ENCODE measurements around the gene BBS5.

Gene BBS5

GRCh38 chr2:169491378-169491777, 12.1 kb downstream of the BBS5 start:
- TF ChIP-seq RAD21 (IDR thresholded peaks at IDR 0.05; ENCODE audit: low read depth) (no peak), USF1 (IDR thresholded peaks at IDR 0.05) (no peak), EGR1 (IDR thresholded peaks at IDR 0.05) (no peak), CREB1 (IDR thresholded peaks at IDR 0.05; ENCODE audit: low read depth) (no peak)

- TF ChIP-seq EGR1 (IDR thresholded peaks at IDR 0.05) (no peak), USF1 (IDR thresholded peaks at IDR 0.05) (no peak), REST (IDR thresholded peaks at IDR 0.05; ENCODE audit: low read depth) (no peak), TAF1 (IDR thresholded peaks at IDR 0.05; ENCODE audit: low read depth) (no peak), YY1 (IDR thresholded peaks at IDR 0.05; ENCODE audit: low read depth) (no peak), RAD21 (IDR thresholded peaks at IDR 0.05; ENCODE audit: low read depth) (no peak), ZBTB7A (IDR thresholded peaks at IDR 0.05; ENCODE audit: low read depth) (no peak)
Observed at GRCh38 chr2:169493360-169493759, 14.1 kb downstream of the BBS5 start.

- TF ChIP-seq MAX (IDR thresholded peaks at IDR 0.05) (no peak), FOXM1 (IDR thresholded peaks at IDR 0.05; ENCODE audit: borderline replicate concordance, low read depth) (no peak), CEBPB (IDR thresholded peaks at IDR 0.05) (no peak), TEAD4 (IDR thresholded peaks at IDR 0.05) (no peak), NFIC (IDR thresholded peaks at IDR 0.05) (no peak), YY1 (IDR thresholded peaks at IDR 0.05; ENCODE audit: low read depth) (no peak), EP300 (IDR thresholded peaks at IDR 0.05; ENCODE audit: borderline replicate concordance) (no peak), ZBTB7A (IDR thresholded peaks at IDR 0.05; ENCODE audit: low read depth) (no peak), TCF12 (IDR thresholded peaks at IDR 0.05; ENCODE audit: low read depth) (no peak), USF1 (IDR thresholded peaks at IDR 0.05) (no peak), REST (IDR thresholded peaks at IDR 0.05; ENCODE audit: low read depth) (no peak), TAF1 (IDR thresholded peaks at IDR 0.05; ENCODE audit: low read depth) (no peak), EGR1 (IDR thresholded peaks at IDR 0.05) (no peak)
Observed at GRCh38 chr2:169495310-169495928, 16.1 kb downstream of the BBS5 start.

- no peak for TF ChIP-seq MAX (IDR thresholded peaks at IDR 0.05)
- no peak for TF ChIP-seq RAD21 (IDR thresholded peaks at IDR 0.05; ENCODE audit: low read depth)
- TF ChIP-seq REST (IDR thresholded peaks at IDR 0.05; ENCODE audit: low read depth): no peak
- no peak for TF ChIP-seq NFIC (IDR thresholded peaks at IDR 0.05)
- TF ChIP-seq EGR1 (IDR thresholded peaks at IDR 0.05): no peak
- TF ChIP-seq TCF12 (IDR thresholded peaks at IDR 0.05; ENCODE audit: low read depth): no peak
- TF ChIP-seq TEAD4 (IDR thresholded peaks at IDR 0.05): no peak
- TF ChIP-seq FOXM1 (IDR thresholded peaks at IDR 0.05; ENCODE audit: borderline replicate concordance, low read depth): no peak
- TF ChIP-seq EP300 (IDR thresholded peaks at IDR 0.05; ENCODE audit: borderline replicate concordance): no peak
- no peak for TF ChIP-seq ZBTB7A (IDR thresholded peaks at IDR 0.05; ENCODE audit: low read depth)
- TF ChIP-seq CREB1 (IDR thresholded peaks at IDR 0.05; ENCODE audit: low read depth): no peak
- TF ChIP-seq USF1 (IDR thresholded peaks at IDR 0.05): no peak
- no peak for TF ChIP-seq TAF1 (IDR thresholded peaks at IDR 0.05; ENCODE audit: low read depth)
- no peak for TF ChIP-seq CEBPB (IDR thresholded peaks at IDR 0.05)
- TF ChIP-seq YY1 (IDR thresholded peaks at IDR 0.05; ENCODE audit: low read depth): no peak
Observed at GRCh38 chr2:169504651-169505050, 25.4 kb downstream of the BBS5 start.

All from Ishikawa (cell line).